Panc1 (cell line): ENCODE measurements around the gene RAMAC. TPM values are rescaled to one million over a fixed set of nuclear protein-coding genes. Genes with fewer than 3 reads are reported as not detected.
A peak's percentile ranks its signal among the peaks of the same experiment; 100 is the strongest.

Experiments
- ATAC-seq: fragments of 200-7000 bp; cut with Tn5 transposase; 2 replicates; pipeline ENCODE4 v1.9.1; 2020; ENCODE audit warnings: mild to moderate bottlenecking, moderate library complexity
- Bru-seq: library from RNA; stranded (reverse); fragments of 400-500 nt; gene quantifications from one replicate; lab custom pipeline; 2021; lab: Mats Ljungman, UMichigan
- BruChase-seq, 2 experiments: library from RNA; stranded (reverse); fragments of 400-500 nt; gene quantifications; one replicate each; lab custom pipeline; 2021; lab: Mats Ljungman, UMichigan
- BruUV-seq: library from RNA; stranded (reverse); fragments of 400-500 nt; replicated peaks from 2 replicates; lab custom pipeline; 2021; lab: Mats Ljungman, UMichigan
- CTCF ChIA-PET: fragments of 300-600 bp; sonication (Branson Sonifier 250); formaldehyde crosslinking; loops from one replicate; lab custom pipeline; 2022; ENCODE audit warnings: antibody characterized with exemption; lab: Charles Lee
- POLR2A ChIA-PET: fragments of 300-600 bp; sonication (Branson Sonifier 250); formaldehyde crosslinking; loops from one replicate; lab custom pipeline; 2022; ENCODE audit warnings: antibody characterized with exemption; lab: Charles Lee
- DNase-seq: peaks from one replicate; pipeline ENCODE4 v3.0.0-alpha.2; 2010; ENCODE audit warnings: low read depth, low spot score
- H3K27ac ChIP-seq: 2 replicates; pipeline ENCODE4 v1.5.1; 2011; ENCODE audit warnings: mild to moderate bottlenecking, low read length, inconsistent platforms
- H3K27me3 ChIP-seq: fragments of 200-500 bp; sonication (Bioruptor generic); 2 replicates; pipeline ENCODE4 v1.6.0; 2014; ENCODE audit warnings: low read length, inconsistent platforms; ENCODE audit not compliant: control insufficient read depth, insufficient read depth
- H3K36me3 ChIP-seq: fragments of 200-500 bp; sonication (Bioruptor generic); 2 replicates; pipeline ENCODE4 v1.5.1; 2014; ENCODE audit warnings: inconsistent platforms, mild to moderate bottlenecking, low read length, moderate library complexity; ENCODE audit not compliant: control insufficient read depth, insufficient read depth
- H3K4me1 ChIP-seq: 2 replicates; pipeline ENCODE4 v1.5.1; 2011; ENCODE audit warnings: inconsistent platforms, mild to moderate bottlenecking, low read length, moderate library complexity; ENCODE audit not compliant: control insufficient read depth, insufficient read depth
- H3K4me3 ChIP-seq, 2 experiments: 2 replicates each; pipeline ENCODE4 v1.5.1; 2011 to 2012; ENCODE audit warnings: low read depth in 2 of 2, low read length in 2 of 2, mild to moderate bottlenecking in 2 of 2, inconsistent platforms in 1 of 2, moderate library complexity in 1 of 2
- H3K9me3 ChIP-seq: fragments of 200-500 bp; sonication (Bioruptor generic); 2 replicates; pipeline ENCODE4 v1.5.1; 2014; ENCODE audit warnings: low read depth, mild to moderate bottlenecking, inconsistent platforms, low read length, moderate library complexity; ENCODE audit not compliant: control insufficient read depth, insufficient read depth
- CTCF ChIP-seq: fragments of 450-650 bp; IDR thresholded peaks from 2 replicates; pipeline ENCODE4 v1.5.1; 2017; ENCODE audit warnings: mild to moderate bottlenecking
- POLR2AphosphoS5 ChIP-seq: IDR thresholded peaks from 2 replicates; pipeline ENCODE4 v1.6.1; 2012; ENCODE audit warnings: mild to moderate bottlenecking, low read depth, low read length, moderate library complexity
- REST ChIP-seq, 2 experiments: IDR thresholded peaks; 2 replicates each; pipeline ENCODE4 v1.6.1; 2011 to 2012; ENCODE audit warnings: low read depth in 2 of 2, control low read depth in 1 of 2, low read length in 1 of 2, mild to moderate bottlenecking in 1 of 2, moderate library complexity in 1 of 2; ENCODE audit not compliant: insufficient read depth in 1 of 2
- SIN3A ChIP-seq: IDR thresholded peaks from 2 replicates; pipeline ENCODE4 v1.6.1; 2012; ENCODE audit warnings: low read depth, mild to moderate bottlenecking, low read length, moderate library complexity, borderline replicate concordance; ENCODE audit not compliant: insufficient read depth
- TCF7L2 ChIP-seq: IDR thresholded peaks from 2 replicates; pipeline ENCODE4 v1.6.1; 2011; ENCODE audit warnings: mild to moderate bottlenecking, low read depth, low read length, inconsistent platforms
- in situ Hi-C: cut with HindIII; loops from 2 replicates; pipeline ENCODE4 v1.10.0; 2016; ENCODE audit warnings: low sequenced_read_pairs, low pct_unique_long_range_greater_than_20kb
- intact Hi-C: fragments of 100-400 bp; cut with micrococcal nuclease; formaldehyde crosslinking; loops from one replicate; pipeline ENCODE4 v1.10.0; 2022; ENCODE audit not compliant: unreplicated experiment
- long read RNA-seq: library from polyadenylated mRNA; unstranded; transcript quantifications from one replicate; pipeline ENCODE4 v2.0.0, GENCODE V29; 2021; ENCODE audit not compliant: unreplicated experiment
- polyA plus RNA-seq: library from polyadenylated mRNA; unstranded; fragments of >200 nt; gene quantifications from one replicate; pipeline ENCODE4 v1.2.1, GENCODE V29; 2012; ENCODE audit warnings: missing spikeins; ENCODE audit not compliant: insufficient read length
- total RNA-seq: library from RNA; stranded (reverse); gene quantifications from one replicate; pipeline ENCODE4 v1.2.1, GENCODE V29; 2021; ENCODE audit not compliant: unreplicated experiment

Gene RAMAC
- total RNA-seq (32.0 TPM), Bru-seq, nascent RNA (percentile 86 among the genes with signal in this experiment), BruChase-seq, experiment 1, labeled RNA remaining after a 2-hour chase (percentile 98 among the genes with signal in this experiment), BruChase-seq, experiment 2, labeled RNA remaining after a 6-hour chase (percentile 96 among the genes with signal in this experiment)
- 24.0 TPM for polyA plus RNA-seq
- long read RNA-seq, transcript RAMAC-201 (4 exons, 1,568 nt), result major isoform, 47 of 56 reads
- long read RNA-seq, partial matches to known transcripts, result 3 of 56 reads
- long read RNA-seq, other reads (novel, unspliced or antisense), result 6 of 56 reads

GRCh38 chr15:82985688-82986441, at the start of gene RAMAC:
RAMAC (plus strand) TSS chr15:82986210; CDS start chr15:82989019, 2,809 bp downstream.
- Histone ChIP-seq H3K36me3 (peaks cover 13% of the 10 kb centered on the region), H3K9me3 (no peaks in the 10 kb centered on the region), H3K4me3 (peak within 1 kb of the TSS; percentile 98 to 100), H3K27me3 (no peaks in the 10 kb centered on the region), H3K27ac (peak within 1 kb of the TSS; percentile 99), H3K4me1 (peaks cover 5% of the 10 kb centered on the region)
- CTCF ChIA-PET, result no interaction called here
- TF ChIP-seq CTCF (no peak), REST (IDR thresholded peaks at IDR 0.05; ENCODE audit: insufficient read depth in 1 of 2, low read depth in 2 of 2, low read length in 1 of 2) (0 out of 4 replicates have a peak, but pooled peaks of 1 of the 2 experiments have one; percentile 16), POLR2AphosphoS5 (peak; percentile 93), TCF7L2 (no peak; the same call in 1 of the 2 replicates), SIN3A (peak; percentile 87; the same call in 1 of the 2 replicates)
- DNase-seq (peak; percentile 91), ATAC-seq (peak; percentile 99)
- POLR2A ChIA-PET, result interaction anchor here (0.7 kb wide), 1 partner anchor 176 kb away, joined by 3 read pairs; the partner anchor contains the start of gene WHAMM
- intact Hi-C loops, result no loop called here
- in situ Hi-C loops, result no loop called here
- TSS peak; percentile 55 for BruUV-seq

GRCh38 chr15:82936966-82937711, 48.9 kb upstream of the RAMAC start:
- H3K36me3 ChIP-seq, result no peaks in the 10 kb centered on the region
- no peaks in the 10 kb centered on the region for H3K27me3 ChIP-seq
- DNase-seq, result peak; percentile 67
- H3K4me3 ChIP-seq, result no peak overlapping the region
- no peaks in the 10 kb centered on the region for H3K4me1 ChIP-seq
- POLR2A ChIA-PET, result no interaction called here
- TF ChIP-seq REST (IDR thresholded peaks at IDR 0.05; ENCODE audit: insufficient read depth in 1 of 2, low read depth in 2 of 2, low read length in 1 of 2), result no peak
- no peak for TF ChIP-seq TCF7L2
- TF ChIP-seq POLR2AphosphoS5, result no peak
- TF ChIP-seq CTCF, result no peak
- TF ChIP-seq SIN3A, result no peak
- CTCF ChIA-PET, result no interaction called here
- no peak for ATAC-seq
- BruUV-seq, result no TSS peak
- H3K27ac ChIP-seq, result no peak overlapping the region
- in situ Hi-C loops, result no loop called here
- H3K9me3 ChIP-seq, result no peaks in the 10 kb centered on the region
- intact Hi-C loops, result no loop called here
